PC-9 (cell line): ENCODE results near the gene ARL8B. TPM values are rescaled to one million over a fixed set of nuclear protein-coding genes. Genes with fewer than 3 reads are reported as not detected.

Source experiments
- BruUV-seq: library from RNA; stranded (reverse); fragments of 400-500 nt; replicated peaks from 2 replicates; lab custom pipeline; 2021; lab: Mats Ljungman, UMichigan
- CTCF ChIA-PET: fragments of 300-600 bp; sonication (Branson Sonifier 250); formaldehyde crosslinking; loops from one replicate; lab custom pipeline; 2022; ENCODE audit warnings: antibody characterized with exemption; lab: Charles Lee
- POLR2A ChIA-PET: fragments of 300-600 bp; sonication (Branson Sonifier 250); formaldehyde crosslinking; loops from one replicate; lab custom pipeline; 2022; ENCODE audit warnings: antibody characterized with exemption; ENCODE audit not compliant: unreplicated experiment; lab: Charles Lee
- DNase-seq, 2 experiments: peaks; one replicate each; pipeline versions ENCODE4 v3.0.0 to v3.0.0-alpha.2; 2015 to 2022; ENCODE audit warnings: mixed read lengths in 1 of 2
- H2AFZ ChIP-seq: fragments of 200-600 bp; sonication (generic); 2 replicates; pipeline ENCODE4 v1.8.1; 2017; ENCODE audit warnings: antibody characterized with exemption
- H3F3A ChIP-seq: fragments of 200-600 bp; sonication (generic); 2 replicates; pipeline ENCODE4 v1.8.1; 2017; ENCODE audit warnings: antibody characterized with exemption, mild to moderate bottlenecking, low read depth; ENCODE audit not compliant: insufficient read depth
- H3K27ac ChIP-seq: fragments of 200-600 bp; sonication (generic); 2 replicates; pipeline ENCODE4 v1.6.1; 2016; ENCODE audit warnings: mixed run types
- H3K27me3 ChIP-seq: fragments of 200-600 bp; sonication (generic); 2 replicates; pipeline ENCODE4 v1.6.1; 2016; ENCODE audit warnings: low read depth, mixed run types; ENCODE audit not compliant: insufficient read depth
- H3K36me3 ChIP-seq: fragments of 200-600 bp; sonication (generic); 2 replicates; pipeline ENCODE4 v1.6.1; 2016; ENCODE audit warnings: low read depth, mixed run types
- H3K4me1 ChIP-seq: fragments of 200-600 bp; sonication (generic); replicated peaks from 2 replicates; pipeline ENCODE4 v1.6.1; 2016; ENCODE audit warnings: mixed run types; ENCODE audit not compliant: insufficient read depth
- H3K4me2 ChIP-seq: fragments of 200-600 bp; sonication (generic); 2 replicates; pipeline ENCODE4 v1.6.1; 2017; ENCODE audit warnings: mixed run types
- H3K4me3 ChIP-seq: fragments of 200-600 bp; sonication (generic); 2 replicates; pipeline ENCODE4 v1.6.1; 2016; ENCODE audit warnings: mixed run types
- H3K79me2 ChIP-seq: fragments of 200-600 bp; sonication (generic); 2 replicates; pipeline ENCODE4 v1.6.1; 2017; ENCODE audit warnings: low read depth, mixed run types
- H3K9me2 ChIP-seq: fragments of 200-600 bp; sonication (generic); 2 replicates; pipeline ENCODE4 v1.8.1; 2017; ENCODE audit warnings: mild to moderate bottlenecking; ENCODE audit not compliant: insufficient read depth
- H3K9me3 ChIP-seq: fragments of 200-600 bp; sonication (generic); 2 replicates; pipeline ENCODE4 v1.8.1; 2016; ENCODE audit warnings: low read depth; ENCODE audit not compliant: insufficient read depth
- H4K20me1 ChIP-seq: fragments of 200-600 bp; sonication (generic); 2 replicates; pipeline ENCODE4 v1.8.1; 2017; ENCODE audit not compliant: insufficient read depth
- EZH2 ChIP-seq: fragments of 200-600 bp; sonication (generic); IDR thresholded peaks from 2 replicates; pipeline ENCODE4 v1.8.0; 2017; ENCODE audit warnings: antibody characterized with exemption, low read depth
- intact Hi-C: fragments of 100-400 bp; cut with micrococcal nuclease; formaldehyde crosslinking; loops from one replicate; pipeline ENCODE4 v1.10.0; 2022; ENCODE audit not compliant: unreplicated experiment
- total RNA-seq: library from RNA; stranded (reverse); gene quantifications from 2 replicates; pipeline ENCODE4 v1.2.3, GENCODE V29; 2021
- TF ChIP-seq, protein P1 (sequence below): fragments of 200-600 bp; sonication (generic); conservative IDR thresholded peaks from 2 replicates; pipeline ENCODE4 v1.6.1; 2017; ENCODE audit warnings: mixed run types, antibody characterized with exemption, mild to moderate bottlenecking, moderate library complexity

Gene ARL8B
- total RNA-seq, 1 experiment from 2014 or later: 45.4 TPM

DNA sequence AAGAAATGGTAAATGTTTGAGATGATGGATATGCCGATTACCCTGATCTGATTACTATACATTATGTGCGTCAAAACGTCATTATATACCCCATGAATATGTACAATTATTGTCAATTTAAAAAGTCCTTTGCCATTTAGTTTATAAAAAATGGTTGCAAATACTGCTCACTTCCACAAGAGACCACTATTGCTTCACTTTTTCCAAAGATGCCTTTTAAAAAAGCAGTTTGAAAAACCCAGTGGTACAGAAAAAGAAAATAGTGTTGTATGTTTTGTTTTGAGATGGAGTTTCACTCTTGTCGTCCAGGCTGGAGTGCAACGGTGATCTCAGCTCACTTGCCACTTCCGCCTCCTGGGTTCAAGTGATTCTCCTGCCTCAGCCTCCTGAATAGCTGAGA, 104.7 kb downstream of the ARL8B start:
- POLR2A ChIA-PET: no interaction called here
- no peak overlapping the region for H3K4me2 ChIP-seq

DNA sequence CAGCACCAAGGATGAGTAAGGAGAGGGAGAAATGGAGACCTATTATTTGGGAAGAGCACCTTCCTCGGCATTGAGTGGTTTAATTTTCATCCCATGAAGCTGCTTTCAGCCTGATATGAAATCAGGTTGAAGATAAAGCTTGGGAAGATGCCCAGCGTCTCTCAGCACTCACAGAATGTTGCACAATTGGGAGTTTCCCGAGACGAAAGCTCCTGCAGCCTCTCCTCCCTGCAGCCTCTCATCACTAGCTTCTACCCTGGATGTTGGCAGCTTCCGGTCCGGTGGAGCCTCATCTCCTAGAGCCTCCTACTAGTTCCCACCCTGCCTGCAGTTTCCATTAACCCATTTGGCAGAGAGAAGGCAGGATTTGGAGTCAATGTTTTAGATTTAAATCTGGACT, 105.7 kb downstream of the ARL8B start:
- ChIA-PET POLR2A (no interaction called here), CTCF (no interaction called here)
- Histone ChIP-seq H3K9me3 (no peaks in the 10 kb centered on the region), H3K27ac (no peak overlapping the region), H3K9me2 (no peaks in the 10 kb centered on the region), H3F3A (no peaks in the 10 kb centered on the region), H3K4me2 (no peak overlapping the region), H4K20me1 (no peaks in the 10 kb centered on the region), H3K36me3 (no peaks in the 10 kb centered on the region), H3K4me1 (no peaks in the 10 kb centered on the region), H3K4me3 (no peak overlapping the region), H3K27me3 (no peaks in the 10 kb centered on the region), H3K79me2 (no peaks in the 10 kb centered on the region), H2AFZ (no peak overlapping the region)
- no TSS peak for BruUV-seq
- no peak for DNase-seq
- TF ChIP-seq, protein P1, sequence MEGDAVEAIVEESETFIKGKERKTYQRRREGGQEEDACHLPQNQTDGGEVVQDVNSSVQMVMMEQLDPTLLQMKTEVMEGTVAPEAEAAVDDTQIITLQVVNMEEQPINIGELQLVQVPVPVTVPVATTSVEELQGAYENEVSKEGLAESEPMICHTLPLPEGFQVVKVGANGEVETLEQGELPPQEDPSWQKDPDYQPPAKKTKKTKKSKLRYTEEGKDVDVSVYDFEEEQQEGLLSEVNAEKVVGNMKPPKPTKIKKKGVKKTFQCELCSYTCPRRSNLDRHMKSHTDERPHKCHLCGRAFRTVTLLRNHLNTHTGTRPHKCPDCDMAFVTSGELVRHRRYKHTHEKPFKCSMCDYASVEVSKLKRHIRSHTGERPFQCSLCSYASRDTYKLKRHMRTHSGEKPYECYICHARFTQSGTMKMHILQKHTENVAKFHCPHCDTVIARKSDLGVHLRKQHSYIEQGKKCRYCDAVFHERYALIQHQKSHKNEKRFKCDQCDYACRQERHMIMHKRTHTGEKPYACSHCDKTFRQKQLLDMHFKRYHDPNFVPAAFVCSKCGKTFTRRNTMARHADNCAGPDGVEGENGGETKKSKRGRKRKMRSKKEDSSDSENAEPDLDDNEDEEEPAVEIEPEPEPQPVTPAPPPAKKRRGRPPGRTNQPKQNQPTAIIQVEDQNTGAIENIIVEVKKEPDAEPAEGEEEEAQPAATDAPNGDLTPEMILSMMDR: no peak
- TF ChIP-seq EZH2: no peak
- intact Hi-C loops: no loop called here

More for the DNA sequence above, 104.7 kb downstream of the ARL8B start:
- CTCF ChIA-PET: interaction anchor here (0.6 to 1.0 kb wide), 2 partner anchors 103 to 550 kb away, joined by 3 to 4 read pairs; no protein-coding TSS in a partner anchor
- Histone ChIP-seq H3K4me3 (no peak overlapping the region), H4K20me1 (no peaks in the 10 kb centered on the region), H2AFZ (no peak overlapping the region), H3K36me3 (no peaks in the 10 kb centered on the region), H3K27ac (no peak overlapping the region), H3F3A (no peaks in the 10 kb centered on the region), H3K27me3 (no peaks in the 10 kb centered on the region), H3K9me3 (no peaks in the 10 kb centered on the region), H3K9me2 (no peaks in the 10 kb centered on the region), H3K79me2 (no peaks in the 10 kb centered on the region), H3K4me1 (no peaks in the 10 kb centered on the region)
- DNase-seq: no peak
- TF ChIP-seq, protein P1: peak; percentile 45
- TF ChIP-seq EZH2: no peak
- BruUV-seq: no TSS peak
- intact Hi-C loops: no loop called here

DNA sequence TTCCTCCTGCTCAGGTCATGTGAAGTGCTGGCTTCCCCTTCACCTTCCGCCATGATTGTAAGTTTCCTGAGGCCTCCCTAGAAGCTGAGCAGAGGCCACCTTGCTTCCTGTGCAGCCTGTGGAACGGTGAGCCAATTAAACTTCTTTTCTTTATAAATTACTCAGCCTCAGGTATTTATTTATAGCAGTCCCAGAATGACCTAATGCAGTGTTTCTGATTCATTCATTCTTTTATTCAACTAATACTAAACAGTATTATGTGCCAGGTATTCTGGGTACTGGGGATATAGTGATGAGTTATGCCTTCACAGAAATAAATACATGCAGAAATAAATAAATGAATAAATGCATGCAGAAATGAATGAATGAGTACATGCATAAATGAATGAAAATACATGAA, 107.3 kb downstream of the ARL8B start:
- no peaks in the 10 kb centered on the region for H3K9me2 ChIP-seq
- no peak for DNase-seq
- H3K27me3 ChIP-seq: no peaks in the 10 kb centered on the region
- no peak overlapping the region for H3K27ac ChIP-seq
- no peaks in the 10 kb centered on the region for H3K4me1 ChIP-seq
- ChIA-PET CTCF (no interaction called here), POLR2A (no interaction called here)
- intact Hi-C loops: no loop called here
- no peak overlapping the region for H2AFZ ChIP-seq
- H3K9me3 ChIP-seq: no peaks in the 10 kb centered on the region
- TF ChIP-seq, protein P1: no peak
- TF ChIP-seq EZH2: no peak
- no peak overlapping the region for H3K4me2 ChIP-seq
- no peak overlapping the region for H3K4me3 ChIP-seq
- no peaks in the 10 kb centered on the region for H3F3A ChIP-seq
- no peaks in the 10 kb centered on the region for H3K36me3 ChIP-seq
- no peaks in the 10 kb centered on the region for H4K20me1 ChIP-seq
- no TSS peak for BruUV-seq
- no peaks in the 10 kb centered on the region for H3K79me2 ChIP-seq

Other genes with a start within 250 kb of the ARL8B start
- gene BHLHE40, start 142.9 kb upstream of the ARL8B start, total RNA-seq: 45.5 and 51.2 TPM in 2 replicates
- 53.5 and 55.9 TPM in 2 replicates for gene EDEM1, start 65.4 kb downstream of the ARL8B start, total RNA-seq